ENCODE data around the gene TMEM233. TPM values are rescaled to one million over a fixed set of nuclear protein-coding genes. Genes with fewer than 3 reads are reported as not detected.

The TMEM233 gene
- polyA plus RNA-seq, 1 donor from 2014 or later, result not detected

DNA sequence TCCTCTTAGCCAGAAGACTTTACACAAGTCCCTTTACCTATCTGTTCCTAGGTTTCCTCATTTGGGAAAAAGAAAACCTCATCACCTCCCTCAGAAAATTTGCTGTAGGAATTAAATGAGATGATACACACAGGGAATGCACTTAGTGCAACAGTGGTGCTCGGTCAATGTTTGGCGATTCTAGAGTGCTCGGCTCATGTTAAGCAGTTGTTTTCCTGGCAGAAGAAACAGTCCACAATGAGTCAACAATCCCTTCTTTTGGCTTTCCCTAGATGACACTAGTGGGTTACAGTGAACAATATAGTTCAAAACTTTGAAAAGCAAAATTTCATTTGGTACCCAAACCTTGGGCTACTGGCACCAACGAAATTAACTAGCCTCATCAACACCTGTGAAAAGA lies 3.9 kb upstream of the TMEM233 start:
- Histone ChIP-seq H3K27ac (ENCODE audit: low read length) (no peak overlapping the region), H3K9ac (ENCODE audit: low read length) (no peak overlapping the region), H3K4me3 (ENCODE audit: low read length) (no peak overlapping the region)

DNA sequence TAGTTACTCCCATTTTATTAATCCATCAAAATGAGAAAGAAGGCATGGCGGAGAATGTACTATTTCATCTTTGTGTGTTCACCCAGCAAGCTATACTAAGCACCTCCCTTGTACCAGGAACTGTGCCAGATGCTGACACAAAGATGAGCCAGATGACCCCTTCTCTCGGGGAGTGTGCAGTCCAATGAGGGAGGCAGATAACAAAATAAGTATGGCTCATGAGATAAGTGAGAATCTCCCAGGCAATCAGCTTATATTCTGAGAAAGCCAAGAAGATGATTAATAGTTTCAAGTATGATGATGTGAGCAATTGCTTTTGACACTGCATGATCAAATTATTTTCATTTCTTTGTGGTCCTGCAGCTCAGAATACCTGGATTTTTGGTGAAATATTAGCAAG lies 1.3 kb upstream of the TMEM233 start:
- H3K9me3 ChIP-seq (ENCODE audit: low read length), result no peaks in the 10 kb centered on the region
- H3F3A ChIP-seq (ENCODE audit: insufficient read depth, low read length, poor library complexity, severe bottlenecking), result no peaks in the 10 kb centered on the region
- H3K9ac ChIP-seq (ENCODE audit: low read length), result no peak overlapping the region
- no peaks in the 10 kb centered on the region for H3K79me2 ChIP-seq (replicated peaks; ENCODE audit: insufficient read depth, low read length)
- TF ChIP-seq SMC3 (conservative IDR thresholded peaks at IDR 0.05; ENCODE audit: poor library complexity), result no peak
- TF ChIP-seq, protein P1, sequence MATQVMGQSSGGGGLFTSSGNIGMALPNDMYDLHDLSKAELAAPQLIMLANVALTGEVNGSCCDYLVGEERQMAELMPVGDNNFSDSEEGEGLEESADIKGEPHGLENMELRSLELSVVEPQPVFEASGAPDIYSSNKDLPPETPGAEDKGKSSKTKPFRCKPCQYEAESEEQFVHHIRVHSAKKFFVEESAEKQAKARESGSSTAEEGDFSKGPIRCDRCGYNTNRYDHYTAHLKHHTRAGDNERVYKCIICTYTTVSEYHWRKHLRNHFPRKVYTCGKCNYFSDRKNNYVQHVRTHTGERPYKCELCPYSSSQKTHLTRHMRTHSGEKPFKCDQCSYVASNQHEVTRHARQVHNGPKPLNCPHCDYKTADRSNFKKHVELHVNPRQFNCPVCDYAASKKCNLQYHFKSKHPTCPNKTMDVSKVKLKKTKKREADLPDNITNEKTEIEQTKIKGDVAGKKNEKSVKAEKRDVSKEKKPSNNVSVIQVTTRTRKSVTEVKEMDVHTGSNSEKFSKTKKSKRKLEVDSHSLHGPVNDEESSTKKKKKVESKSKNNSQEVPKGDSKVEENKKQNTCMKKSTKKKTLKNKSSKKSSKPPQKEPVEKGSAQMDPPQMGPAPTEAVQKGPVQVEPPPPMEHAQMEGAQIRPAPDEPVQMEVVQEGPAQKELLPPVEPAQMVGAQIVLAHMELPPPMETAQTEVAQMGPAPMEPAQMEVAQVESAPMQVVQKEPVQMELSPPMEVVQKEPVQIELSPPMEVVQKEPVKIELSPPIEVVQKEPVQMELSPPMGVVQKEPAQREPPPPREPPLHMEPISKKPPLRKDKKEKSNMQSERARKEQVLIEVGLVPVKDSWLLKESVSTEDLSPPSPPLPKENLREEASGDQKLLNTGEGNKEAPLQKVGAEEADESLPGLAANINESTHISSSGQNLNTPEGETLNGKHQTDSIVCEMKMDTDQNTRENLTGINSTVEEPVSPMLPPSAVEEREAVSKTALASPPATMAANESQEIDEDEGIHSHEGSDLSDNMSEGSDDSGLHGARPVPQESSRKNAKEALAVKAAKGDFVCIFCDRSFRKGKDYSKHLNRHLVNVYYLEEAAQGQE (IDR thresholded peaks at IDR 0.05; ENCODE audit: borderline replicate concordance), result no peak
- TF ChIP-seq EP300 (conservative IDR thresholded peaks at IDR 0.05; ENCODE audit: poor library complexity, severe bottlenecking), result no peak
- TF ChIP-seq, protein P2, sequence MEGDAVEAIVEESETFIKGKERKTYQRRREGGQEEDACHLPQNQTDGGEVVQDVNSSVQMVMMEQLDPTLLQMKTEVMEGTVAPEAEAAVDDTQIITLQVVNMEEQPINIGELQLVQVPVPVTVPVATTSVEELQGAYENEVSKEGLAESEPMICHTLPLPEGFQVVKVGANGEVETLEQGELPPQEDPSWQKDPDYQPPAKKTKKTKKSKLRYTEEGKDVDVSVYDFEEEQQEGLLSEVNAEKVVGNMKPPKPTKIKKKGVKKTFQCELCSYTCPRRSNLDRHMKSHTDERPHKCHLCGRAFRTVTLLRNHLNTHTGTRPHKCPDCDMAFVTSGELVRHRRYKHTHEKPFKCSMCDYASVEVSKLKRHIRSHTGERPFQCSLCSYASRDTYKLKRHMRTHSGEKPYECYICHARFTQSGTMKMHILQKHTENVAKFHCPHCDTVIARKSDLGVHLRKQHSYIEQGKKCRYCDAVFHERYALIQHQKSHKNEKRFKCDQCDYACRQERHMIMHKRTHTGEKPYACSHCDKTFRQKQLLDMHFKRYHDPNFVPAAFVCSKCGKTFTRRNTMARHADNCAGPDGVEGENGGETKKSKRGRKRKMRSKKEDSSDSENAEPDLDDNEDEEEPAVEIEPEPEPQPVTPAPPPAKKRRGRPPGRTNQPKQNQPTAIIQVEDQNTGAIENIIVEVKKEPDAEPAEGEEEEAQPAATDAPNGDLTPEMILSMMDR (IDR thresholded peaks at IDR 0.05; ENCODE audit: poor library complexity, severe bottlenecking), result no peak
- TF ChIP-seq POLR2AphosphoS5 (IDR thresholded peaks at IDR 0.05), result no peak
- no peak for TF ChIP-seq RAD21 (conservative IDR thresholded peaks at IDR 0.05)
- TF ChIP-seq EZH2 (IDR thresholded peaks at IDR 0.05; ENCODE audit: borderline replicate concordance, insufficient read depth, low read length, poor library complexity, severe bottlenecking), result no peak
- no peak for TF ChIP-seq MXI1 (conservative IDR thresholded peaks at IDR 0.05; ENCODE audit: poor library complexity, severe bottlenecking)
- TF ChIP-seq TAF1 (IDR thresholded peaks at IDR 0.05; ENCODE audit: low read depth), result no peak
- H2AFZ ChIP-seq (ENCODE audit: low read depth, low read length), result no peak overlapping the region
- H3K27me3 ChIP-seq (ENCODE audit: insufficient read depth, low read depth, low read length), result peaks cover 69% of the 10 kb centered on the region
- H3K4me2 ChIP-seq (ENCODE audit: low read length), result no peak overlapping the region
- no peaks in the 10 kb centered on the region for H3K36me3 ChIP-seq (ENCODE audit: insufficient read depth, low read length)
- H3K4me3 ChIP-seq (ENCODE audit: low read length), result no peak overlapping the region
- no peak overlapping the region for H3K27ac ChIP-seq (ENCODE audit: low read length)
- no peaks in the 10 kb centered on the region for H4K20me1 ChIP-seq (ENCODE audit: insufficient read depth)
- no peaks in the 10 kb centered on the region for H3K9me2 ChIP-seq (ENCODE audit: insufficient read depth, low read length)

More for the DNA sequence above, 3.9 kb upstream of the TMEM233 start:
- no peaks in the 10 kb centered on the region for H3K9me3 ChIP-seq (ENCODE audit: low read length)
- TF ChIP-seq EZH2 (IDR thresholded peaks at IDR 0.05; ENCODE audit: borderline replicate concordance, insufficient read depth, low read length, poor library complexity, severe bottlenecking), result no peak
- TF ChIP-seq POLR2AphosphoS5 (IDR thresholded peaks at IDR 0.05), result no peak
- TF ChIP-seq MXI1 (conservative IDR thresholded peaks at IDR 0.05; ENCODE audit: poor library complexity, severe bottlenecking), result no peak
- no peak for TF ChIP-seq SMC3 (conservative IDR thresholded peaks at IDR 0.05; ENCODE audit: poor library complexity)
- no peak for TF ChIP-seq TAF1 (IDR thresholded peaks at IDR 0.05; ENCODE audit: low read depth)
- TF ChIP-seq, protein P2 (IDR thresholded peaks at IDR 0.05; ENCODE audit: poor library complexity, severe bottlenecking), result no peak
- TF ChIP-seq, protein P1 (IDR thresholded peaks at IDR 0.05; ENCODE audit: borderline replicate concordance), result no peak
- TF ChIP-seq EP300 (conservative IDR thresholded peaks at IDR 0.05; ENCODE audit: poor library complexity, severe bottlenecking), result no peak
- no peak for TF ChIP-seq RAD21 (conservative IDR thresholded peaks at IDR 0.05)
- no peaks in the 10 kb centered on the region for H4K20me1 ChIP-seq (ENCODE audit: insufficient read depth)
- no peaks in the 10 kb centered on the region for H3K9me2 ChIP-seq (ENCODE audit: insufficient read depth, low read length)
- no peak overlapping the region for H2AFZ ChIP-seq (ENCODE audit: low read depth, low read length)
- no peaks in the 10 kb centered on the region for H3K36me3 ChIP-seq (ENCODE audit: insufficient read depth, low read length)
- no peaks in the 10 kb centered on the region for H3F3A ChIP-seq (ENCODE audit: insufficient read depth, low read length, poor library complexity, severe bottlenecking)
- H3K4me2 ChIP-seq (ENCODE audit: low read length), result no peak overlapping the region
- H3K79me2 ChIP-seq (replicated peaks; ENCODE audit: insufficient read depth, low read length), result no peaks in the 10 kb centered on the region
- H3K27me3 ChIP-seq (ENCODE audit: insufficient read depth, low read depth, low read length), result peaks cover 43% of the 10 kb centered on the region
